Daoy (cell line): Measurements from ENCODE around the gene JARID2. TPM values are rescaled to one million over a fixed set of nuclear protein-coding genes. Genes with fewer than 3 reads are reported as not detected.
A peak's percentile ranks its signal among the peaks of the same experiment; 100 is the strongest.

Experiments used
- DNase-seq: peaks from one replicate; pipeline ENCODE4 v3.0.0-alpha.2; 2015; ENCODE audit warnings: low read depth
- total RNA-seq: library from RNA; depleted of rRNA; stranded (reverse); fragments of >200 nt; shearing (Covaris generic); gene quantifications from 2 replicates; pipeline ENCODE4 v1.2.3, GENCODE V29; 2014

JARID2 gene
- total RNA-seq, 1 experiment from 2014 or later = 11.3 TPM

DNA sequence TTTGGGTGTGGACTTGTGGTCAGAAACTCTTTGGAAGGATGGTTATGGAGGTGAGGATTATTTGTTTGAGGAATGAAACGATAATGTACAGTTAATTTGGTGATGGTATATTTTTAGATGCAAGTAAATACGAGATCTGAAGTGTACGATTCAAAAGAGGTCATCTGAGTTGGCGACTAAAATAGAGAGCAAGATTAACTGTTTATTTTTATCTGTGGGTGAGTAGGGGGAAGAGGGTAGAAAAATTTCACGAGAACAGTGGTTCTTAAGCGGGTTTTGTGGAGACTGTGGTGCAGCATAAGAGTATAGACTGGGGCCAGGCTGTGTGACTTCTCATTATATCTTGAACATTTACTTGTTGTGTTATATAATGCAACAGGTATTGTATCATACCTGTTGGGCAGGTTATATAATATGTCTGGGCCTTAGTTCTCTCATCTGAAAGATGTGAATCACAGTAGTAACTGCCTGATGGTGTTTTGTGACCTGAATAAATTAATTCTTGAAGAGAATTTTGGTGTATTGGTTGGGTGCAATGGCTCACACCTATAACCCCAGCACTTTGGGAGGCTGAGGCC, 171.2 kb downstream of the JARID2 start:
- DNase-seq = no peak

DNA sequence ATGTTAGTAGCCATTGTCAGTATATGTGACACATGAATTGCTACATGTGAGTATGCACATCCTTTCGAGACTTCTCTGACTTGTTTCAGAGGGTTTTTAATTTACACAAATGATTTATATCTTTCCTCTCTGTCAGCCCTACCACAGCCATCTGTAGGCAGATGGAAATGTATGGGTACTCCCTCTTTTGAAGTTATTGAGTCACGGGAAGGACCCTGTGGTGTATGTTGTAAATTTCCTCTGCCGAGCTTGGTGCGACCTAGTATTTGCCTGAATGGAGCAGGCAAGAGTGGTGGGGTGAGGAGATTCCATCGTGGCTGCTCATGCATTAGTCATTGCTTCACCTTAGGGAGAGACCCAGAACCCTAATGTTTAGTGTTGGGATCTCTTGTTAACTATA, 171.9 kb downstream of the JARID2 start:
- peak; percentile 57 for DNase-seq

DNA sequence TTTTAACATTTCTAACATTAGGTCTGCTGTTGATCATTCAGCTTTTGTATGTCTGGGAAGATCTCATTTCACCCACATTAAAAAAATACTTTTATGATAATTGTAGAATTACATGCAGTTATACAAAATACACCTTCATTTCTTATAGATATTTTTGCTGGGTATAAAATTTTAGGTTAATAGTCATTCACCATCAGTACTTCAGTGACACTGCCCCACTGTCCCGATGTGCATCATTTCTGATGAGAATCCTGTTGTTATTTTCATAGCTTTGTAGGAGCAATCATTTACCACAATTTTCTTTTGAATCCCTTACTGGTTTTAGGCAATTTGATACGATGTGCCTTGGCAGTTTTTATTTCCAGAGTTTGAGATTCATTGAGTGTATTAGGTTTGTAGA, 173.6 kb downstream of the JARID2 start:
- no peak for DNase-seq

DNA sequence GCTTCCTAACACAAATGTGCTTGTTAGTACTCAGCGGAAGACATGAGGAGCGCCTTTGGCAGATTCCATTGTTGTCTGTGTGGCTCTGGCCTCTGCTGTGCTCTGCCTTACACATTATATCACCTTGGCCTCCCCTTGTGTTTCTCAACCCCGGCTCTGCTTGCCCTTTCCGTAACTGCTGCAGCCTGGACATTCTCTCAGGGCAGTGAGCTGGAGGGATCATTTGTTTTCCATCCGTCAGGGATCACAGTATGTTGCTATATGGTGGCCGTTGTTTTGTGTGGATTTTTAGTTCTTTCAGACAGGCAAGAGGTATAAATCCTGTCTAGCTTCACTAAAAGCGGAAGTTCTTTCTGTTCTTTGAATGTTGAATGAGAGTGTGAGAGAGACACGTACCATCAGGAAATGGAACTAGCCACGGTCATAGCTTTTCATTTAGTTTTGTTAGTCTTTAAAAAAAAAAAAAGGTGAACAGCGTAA, 175.1 kb downstream of the JARID2 start:
- no peak for DNase-seq

- DNase-seq = no peak
Measured at GRCh38 chr6:15421945-15422733, 176.3 kb downstream of the JARID2 start.

DNA sequence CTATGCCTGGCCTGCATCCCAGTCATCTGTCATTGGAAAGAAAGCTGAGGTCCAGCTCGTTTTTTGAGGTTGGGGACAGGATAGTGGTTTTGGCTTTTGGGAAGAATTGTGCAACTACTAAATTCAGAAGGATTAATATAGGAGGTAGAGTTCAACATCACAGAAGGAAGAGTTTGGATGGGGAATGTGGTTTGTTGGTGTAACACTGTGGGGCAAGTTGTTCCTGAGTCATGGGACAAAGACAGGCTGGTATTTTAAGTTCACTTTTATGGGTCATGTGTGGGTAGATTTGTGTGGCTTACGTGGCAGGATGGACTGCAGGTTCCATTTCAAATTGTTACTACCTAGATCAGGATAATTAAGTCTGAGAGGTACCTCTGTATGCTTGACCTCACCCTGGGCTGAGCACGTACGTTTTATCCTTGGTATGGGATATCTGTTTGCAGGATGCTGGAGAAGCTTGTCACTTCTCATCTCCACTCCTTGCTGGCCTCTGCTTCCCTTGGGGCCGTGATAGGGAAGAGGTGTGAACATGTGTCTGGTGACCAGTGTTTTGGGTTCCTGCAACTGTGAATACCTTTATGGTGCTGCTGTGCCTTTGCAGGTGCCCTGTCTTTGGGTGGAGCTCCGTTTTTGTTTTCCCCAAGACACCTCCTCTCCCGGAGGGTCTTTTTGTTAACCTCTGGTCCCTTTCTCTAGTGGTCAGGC, 177.6 kb downstream of the JARID2 start:
- peak; percentile 23 for DNase-seq

DNA sequence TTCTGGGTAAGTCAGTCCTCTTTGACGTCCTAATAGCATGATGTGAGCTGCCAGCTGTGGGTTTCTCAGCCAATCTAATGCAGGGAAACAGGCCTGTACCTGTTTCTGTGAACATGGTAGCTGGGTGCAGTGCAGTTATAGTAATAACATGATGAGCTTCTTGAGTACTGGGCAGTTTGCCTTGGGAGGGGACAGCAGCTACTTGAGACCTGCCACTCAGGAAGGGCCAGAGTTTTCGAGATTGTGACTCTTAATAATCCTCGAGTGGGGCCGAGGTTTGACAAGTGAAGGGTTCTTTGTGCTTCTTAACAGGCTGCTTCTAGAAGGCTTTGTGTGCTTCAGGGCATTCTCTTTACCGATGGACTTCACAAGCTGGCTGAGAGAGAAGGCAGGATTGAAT, 180.1 kb downstream of the JARID2 start:
- no peak for DNase-seq

DNA sequence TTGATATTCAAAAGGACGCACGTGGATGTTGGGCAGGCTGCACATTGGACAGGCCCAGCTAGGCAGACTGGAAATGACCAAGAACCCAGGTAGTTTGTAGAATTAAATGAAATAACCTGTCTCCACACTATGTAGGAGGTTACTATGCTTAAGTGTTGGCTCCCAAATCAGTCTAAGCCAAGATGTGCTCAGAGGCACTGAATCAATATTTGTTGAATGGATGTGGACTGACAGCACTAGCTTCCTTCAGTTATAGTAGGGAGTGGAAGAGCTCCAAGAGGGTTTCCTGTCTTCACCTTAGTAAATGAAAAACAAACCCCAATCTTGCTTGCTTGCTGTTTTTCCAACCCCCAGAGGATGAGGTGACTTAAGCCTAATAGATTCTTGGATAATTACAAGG, 180.5 kb downstream of the JARID2 start:
- no peak for DNase-seq

DNA sequence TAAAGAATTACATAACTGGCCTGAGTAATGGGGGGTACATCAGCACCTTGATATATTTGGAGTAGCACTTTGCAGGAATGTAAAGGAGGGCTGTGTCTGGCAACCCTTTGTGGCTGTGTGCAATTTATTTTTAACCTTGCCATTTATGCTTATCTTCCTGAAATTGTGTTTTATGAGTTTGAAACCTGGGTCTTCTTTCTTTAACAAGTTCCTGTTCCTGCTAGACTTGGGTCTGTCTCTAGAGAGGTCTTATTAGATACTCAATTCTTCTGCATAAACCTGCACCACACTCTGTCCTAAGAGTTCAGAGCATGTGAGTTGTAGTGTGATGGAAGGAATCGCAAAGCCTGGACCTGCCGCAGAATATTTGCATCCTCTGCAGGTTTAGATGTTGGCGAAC, 181.0 kb downstream of the JARID2 start:
- no peak for DNase-seq

DNA sequence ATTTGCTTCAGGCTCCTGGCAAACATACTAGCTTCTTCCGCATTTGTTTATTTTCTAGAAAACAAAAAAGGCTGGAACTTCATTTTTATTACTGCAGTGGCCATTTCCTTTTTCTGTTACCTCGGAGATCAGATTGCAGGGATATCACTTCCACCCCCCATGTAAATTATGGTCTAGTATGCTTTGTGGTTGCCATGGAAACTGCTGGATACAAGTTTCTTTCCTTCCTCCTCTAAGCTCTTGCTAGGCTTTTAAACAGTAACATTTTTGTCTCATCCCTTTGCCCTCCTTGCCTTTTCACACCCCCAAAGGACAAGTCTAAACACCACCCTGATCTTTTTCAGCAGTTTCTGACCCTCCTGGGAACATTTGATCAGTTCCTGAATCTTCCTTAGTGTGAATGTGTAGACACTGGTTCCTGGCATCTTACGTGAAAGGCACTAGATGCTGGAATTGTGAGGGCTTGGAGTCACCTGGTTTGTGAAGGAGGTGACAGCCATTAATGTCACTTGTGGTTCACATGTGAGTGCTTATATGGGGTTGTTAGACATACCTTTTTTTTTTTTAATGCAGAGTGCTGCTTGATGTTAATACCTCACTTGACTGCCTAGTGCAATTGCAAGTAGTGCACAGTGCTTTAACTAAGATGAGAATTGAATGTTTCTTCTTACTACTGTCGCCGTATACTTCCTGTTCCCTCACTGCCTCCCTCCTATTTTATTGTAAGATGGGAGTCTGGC, 181.6 kb downstream of the JARID2 start:
- no peak for DNase-seq

GRCh38 chr6:15429141-15430110, 183.6 kb downstream of the JARID2 start:
- DNase-seq = peak; percentile 65

- DNase-seq = no peak
Measured at GRCh38 chr6:15430186-15430585, 184.3 kb downstream of the JARID2 start.

GRCh38 chr6:15430931-15431405, 185.1 kb downstream of the JARID2 start:
- no peak for DNase-seq

DNA sequence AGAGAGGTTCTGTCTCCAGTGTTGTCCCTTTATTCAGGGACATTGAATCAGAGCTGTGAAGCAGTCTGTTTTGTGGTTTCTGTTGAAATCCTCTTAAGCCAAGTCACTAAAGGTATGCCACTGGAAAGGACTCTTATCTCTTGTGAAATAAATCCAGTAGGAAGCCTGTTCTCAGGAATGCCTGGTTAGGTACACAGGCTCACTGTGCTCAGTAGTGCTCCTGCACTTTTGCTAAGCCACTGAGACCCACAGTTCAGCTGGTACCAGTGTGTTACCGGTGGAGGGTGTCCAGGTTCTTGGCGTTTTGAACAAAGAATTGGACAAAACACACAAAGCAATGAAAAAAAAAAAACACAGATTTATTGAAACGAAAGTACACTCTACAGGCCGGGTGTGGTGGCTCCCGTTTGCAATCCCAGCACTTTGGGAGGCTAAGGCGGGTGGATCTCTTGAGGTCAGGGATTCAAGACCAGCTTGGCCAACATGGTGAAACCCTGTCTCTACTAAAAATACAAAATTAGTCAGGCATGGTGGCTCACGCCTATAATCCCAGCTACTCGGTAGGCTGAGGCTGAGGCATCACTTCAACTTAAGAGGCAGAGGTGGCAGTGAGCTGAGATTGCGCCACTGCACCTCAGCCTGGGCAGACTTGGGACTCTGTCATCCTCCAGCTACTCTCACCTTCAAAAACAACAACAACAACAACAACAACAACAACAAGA, 186.1 kb downstream of the JARID2 start:
- DNase-seq = peak; percentile 38

- no peak for DNase-seq
Measured at GRCh38 chr6:15433511-15433861, 187.6 kb downstream of the JARID2 start.

- no peak for DNase-seq
Measured at GRCh38 chr6:15434263-15434662, 188.4 kb downstream of the JARID2 start.

GRCh38 chr6:15434823-15435380, 189.0 kb downstream of the JARID2 start:
- DNase-seq = no peak

DNA sequence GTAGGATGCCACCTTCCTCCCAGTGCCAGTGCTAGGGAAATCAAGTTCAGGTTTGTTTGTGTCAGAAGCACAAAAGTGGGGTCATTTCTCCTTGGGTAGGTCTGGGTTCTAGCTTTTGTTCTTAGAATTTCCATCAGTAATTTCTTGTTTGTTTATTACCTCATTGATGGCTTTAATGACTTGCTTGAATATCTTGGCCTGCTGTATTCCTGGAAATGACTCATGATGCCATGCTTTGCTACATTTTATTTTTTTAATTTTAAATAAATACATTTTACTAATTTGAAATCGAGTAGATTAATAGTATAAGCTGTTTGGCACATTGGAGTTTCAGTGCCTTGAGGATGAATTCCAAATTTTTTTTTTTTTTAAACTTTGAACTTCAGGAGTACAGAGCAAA, 189.6 kb downstream of the JARID2 start:
- no peak for DNase-seq

DNA sequence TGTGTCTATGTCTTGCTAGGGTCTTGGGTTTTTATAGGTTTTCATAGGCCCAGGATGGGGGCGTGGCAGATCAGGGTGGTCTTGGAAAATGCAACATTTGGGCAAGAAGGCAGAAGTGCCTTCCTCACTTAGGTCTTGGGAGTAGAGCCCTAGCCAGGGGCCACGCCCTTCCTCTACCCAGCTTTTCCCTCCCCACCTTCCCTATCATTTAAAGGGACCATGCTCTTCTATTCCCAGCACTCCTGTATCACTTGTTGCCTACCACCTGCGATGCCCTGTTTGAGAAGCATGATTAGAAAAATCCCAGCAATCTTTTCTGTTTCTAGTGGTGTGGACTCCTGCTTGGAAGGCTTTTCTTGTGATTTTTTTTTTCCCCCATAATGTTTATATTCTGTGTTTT, 190.6 kb downstream of the JARID2 start:
- no peak for DNase-seq

DNA sequence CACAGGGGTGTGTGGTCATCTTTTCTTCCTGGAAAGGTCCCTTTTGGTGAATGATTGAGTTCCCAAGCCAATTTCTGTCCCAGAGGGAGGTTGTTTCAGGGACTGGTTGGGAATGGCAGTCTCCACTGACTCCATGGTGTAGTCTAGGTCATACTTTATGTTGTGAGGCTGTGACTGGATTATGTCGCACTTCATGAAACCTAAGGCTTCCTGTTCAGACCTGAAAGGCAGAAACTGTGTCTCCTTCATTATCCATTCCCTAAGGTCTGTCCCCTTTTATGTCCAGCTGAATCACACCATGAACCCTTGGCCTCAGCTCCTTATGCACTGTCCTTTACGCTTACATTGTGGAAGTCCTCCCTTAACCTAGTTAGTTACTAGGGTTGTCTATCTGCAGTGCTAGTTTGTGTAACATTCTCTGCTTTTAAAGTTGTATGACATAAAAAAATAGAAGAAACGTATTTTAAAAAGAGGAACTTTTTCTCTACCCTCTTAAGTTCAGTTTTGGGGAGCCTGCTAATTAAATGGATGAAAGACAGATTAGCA, 191.3 kb downstream of the JARID2 start:
- DNase-seq = no peak
